H9 (cell line): Measurements from ENCODE around the gene SMAD7. TPM values are rescaled to one million over a fixed set of nuclear protein-coding genes. Genes with fewer than 3 reads are reported as not detected.

Experiments
- DNase-seq: peaks from one replicate; pipeline ENCODE4 v3.0.0-alpha.2; 2017
- H2AFZ ChIP-seq: one replicate; pipeline ENCODE4 v1.6.1; 2013; ENCODE audit warnings: mild to moderate bottlenecking, low read length, control low read depth, moderate library complexity
- H2AK5ac ChIP-seq: 2 replicates; pipeline ENCODE4 v1.6.1; 2013; ENCODE audit warnings: low read length, control low read depth, mixed read lengths; ENCODE audit not compliant: insufficient read length
- H2BK120ac ChIP-seq: one replicate; pipeline ENCODE4 v1.6.1; 2013; ENCODE audit warnings: low read depth, mild to moderate bottlenecking, low read length, control low read depth, inconsistent platforms; ENCODE audit not compliant: poor library complexity, severe bottlenecking
- H2BK12ac ChIP-seq: 2 replicates; pipeline ENCODE4 v1.6.1; 2013; ENCODE audit warnings: low read length, control low read depth, mixed read lengths, low read depth; ENCODE audit not compliant: insufficient read length
- H2BK15ac ChIP-seq: 2 replicates; pipeline ENCODE4 v1.6.1; 2013; ENCODE audit warnings: low read depth, low read length, control low read depth
- H2BK20ac ChIP-seq: one replicate; pipeline ENCODE4 v1.6.1; 2013; ENCODE audit warnings: low read depth, mild to moderate bottlenecking, low read length, control low read depth, inconsistent platforms; ENCODE audit not compliant: poor library complexity, severe bottlenecking
- H2BK5ac ChIP-seq: 2 replicates; pipeline ENCODE4 v1.6.1; 2013; ENCODE audit warnings: low read length, control low read depth, mixed read lengths; ENCODE audit not compliant: insufficient read length
- H3K14ac ChIP-seq: 2 replicates; pipeline ENCODE4 v1.6.1; 2013; ENCODE audit warnings: low read length, control low read depth; ENCODE audit not compliant: insufficient read depth
- H3K18ac ChIP-seq: 2 replicates; pipeline ENCODE4 v1.6.1; 2013; ENCODE audit warnings: low read depth, mild to moderate bottlenecking, mixed read lengths, low read length, control low read depth; ENCODE audit not compliant: insufficient read length
- H3K23ac ChIP-seq: 2 replicates; pipeline ENCODE4 v1.6.1; 2013; ENCODE audit warnings: low read length, control low read depth, mixed read lengths, low read depth; ENCODE audit not compliant: insufficient read length
- H3K23me2 ChIP-seq: 2 replicates; pipeline ENCODE4 v1.6.1; 2013; ENCODE audit warnings: low read depth, mild to moderate bottlenecking, mixed read lengths, low read length, control low read depth; ENCODE audit not compliant: insufficient read length, poor library complexity, severe bottlenecking
- H3K27ac ChIP-seq: 2 replicates; pipeline ENCODE4 v1.5.1; 2013; ENCODE audit warnings: low read length, control low read depth, mixed read lengths, low read depth; ENCODE audit not compliant: insufficient read length
- H3K27me3 ChIP-seq: 2 replicates; pipeline ENCODE4 v1.6.1; 2013; ENCODE audit warnings: low read length, control low read depth, inconsistent platforms; ENCODE audit not compliant: insufficient read depth
- H3K4ac ChIP-seq: 2 replicates; pipeline ENCODE4 v1.6.1; 2013; ENCODE audit warnings: low read depth, mild to moderate bottlenecking, control low read depth, inconsistent platforms, low read length, moderate library complexity
- H3K4me1 ChIP-seq: 2 replicates; pipeline ENCODE4 v1.6.1; 2013; ENCODE audit warnings: low read length, control low read depth, inconsistent platforms; ENCODE audit not compliant: insufficient read depth
- H3K4me2 ChIP-seq: 2 replicates; pipeline ENCODE4 v1.6.1; 2013; ENCODE audit warnings: low read length, control low read depth, mixed read lengths; ENCODE audit not compliant: insufficient read length, insufficient read depth
- H3K56ac ChIP-seq: 2 replicates; pipeline ENCODE4 v1.6.1; 2013; ENCODE audit warnings: low read depth, mild to moderate bottlenecking, mixed read lengths, low read length, control low read depth; ENCODE audit not compliant: insufficient read length
- H3K79me1 ChIP-seq: 2 replicates; pipeline ENCODE4 v1.6.1; 2013; ENCODE audit warnings: low read depth, mild to moderate bottlenecking, moderate library complexity, low read length, control low read depth, inconsistent platforms; ENCODE audit not compliant: insufficient read depth, poor library complexity, severe bottlenecking
- H3K79me2 ChIP-seq: 2 replicates; pipeline ENCODE4 v1.6.1; 2013; ENCODE audit warnings: low read length, control low read depth, inconsistent platforms; ENCODE audit not compliant: insufficient read depth
- H3K9ac ChIP-seq: 2 replicates; pipeline ENCODE4 v1.6.1; 2013; ENCODE audit warnings: low read length, control low read depth, mixed read lengths; ENCODE audit not compliant: insufficient read length; ENCODE audit errors: extremely low read depth
- H3K9me3 ChIP-seq: one replicate; pipeline ENCODE4 v1.6.1; 2013; ENCODE audit warnings: low read depth, low read length, inconsistent platforms; ENCODE audit not compliant: control insufficient read depth
- H3T11ph ChIP-seq: one replicate; pipeline ENCODE4 v1.6.1; 2013; ENCODE audit warnings: mild to moderate bottlenecking, low read length, control low read depth, inconsistent platforms
- H4K20me1 ChIP-seq: one replicate; pipeline ENCODE4 v1.6.1; 2013; ENCODE audit not compliant: control insufficient read depth, insufficient read length, insufficient read depth
- H4K5ac ChIP-seq: 2 replicates; pipeline ENCODE4 v1.6.1; 2013; ENCODE audit warnings: low read depth, mild to moderate bottlenecking, mixed read lengths, low read length, control low read depth; ENCODE audit not compliant: insufficient read length
- H4K8ac ChIP-seq: replicated peaks from 2 replicates; pipeline ENCODE4 v1.6.1; 2013; ENCODE audit warnings: low read length, control low read depth, mixed read lengths, low read depth; ENCODE audit not compliant: insufficient read length
- H4K91ac ChIP-seq: 2 replicates; pipeline ENCODE4 v1.6.1; 2013; ENCODE audit warnings: low read depth, mild to moderate bottlenecking, moderate library complexity, mixed read lengths, low read length, control low read depth; ENCODE audit not compliant: insufficient read length
- H3K27ac Mint-ChIP-seq, 3 experiments: 2 replicates in 2 of 3; 3 replicates in 1 of 3; pipeline ENCODE4 v1.8.0; 2020 to 2021; ENCODE audit warnings: mixed read lengths in 3 of 3, mild to moderate bottlenecking in 1 of 3, moderate library complexity in 1 of 3
- H3K27me3 Mint-ChIP-seq: 2 replicates; pipeline ENCODE4 v1.8.0; 2021; ENCODE audit warnings: low read depth, mild to moderate bottlenecking, moderate library complexity, mixed read lengths
- H3K36me3 Mint-ChIP-seq, 3 experiments: 2 replicates in 2 of 3; 3 replicates in 1 of 3; pipeline ENCODE4 v1.8.0; 2020 to 2021; ENCODE audit warnings: low read depth in 3 of 3, mixed read lengths in 3 of 3; ENCODE audit not compliant: insufficient read depth in 1 of 3
- H3K4me1 Mint-ChIP-seq, 2 experiments: 2 replicates each; pipeline ENCODE4 v1.8.0; 2020; ENCODE audit warnings: mixed read lengths in 2 of 2
- H3K4me3 Mint-ChIP-seq, 2 experiments: 2 replicates in 1 of 2; 3 replicates in 1 of 2; pipeline ENCODE4 v1.8.0; 2020 to 2021; ENCODE audit warnings: mild to moderate bottlenecking in 2 of 2, mixed read lengths in 2 of 2, moderate library complexity in 1 of 2
- H3K9me3 Mint-ChIP-seq, 2 experiments: 2 replicates in 1 of 2; 3 replicates in 1 of 2; pipeline ENCODE4 v1.8.0; 2020; ENCODE audit warnings: mild to moderate bottlenecking in 2 of 2, mixed read lengths in 2 of 2, moderate library complexity in 1 of 2
- WGBS: extraction: QIAGEN DNeasy Blood & Tissue Kit; methylation state at CpG from one replicate; pipeline ENCODE4 v1.1.7; 2013; ENCODE audit warnings: missing lambda C conversion rate, low lambda C conversion rate, mixed read lengths; ENCODE audit not compliant: insufficient read length; ENCODE audit errors: extremely low coverage; 5-methylcytosine and 5-hydroxymethylcytosine counted together
- total RNA-seq: library from RNA; stranded (reverse); gene quantifications from 2 replicates; pipeline ENCODE4 v1.2.1, GENCODE V29; 2021
- TF ChIP-seq, protein P1 (sequence below): fragments of 200-600 bp; sonication (generic); conservative IDR thresholded peaks from 3 replicates; pipeline ENCODE4 v1.8.0; 2021; ENCODE audit warnings: antibody characterized with exemption, mild to moderate bottlenecking

SMAD7 gene
- total RNA-seq, 1 experiment from 2014 or later: 27.7 TPM

DNA sequence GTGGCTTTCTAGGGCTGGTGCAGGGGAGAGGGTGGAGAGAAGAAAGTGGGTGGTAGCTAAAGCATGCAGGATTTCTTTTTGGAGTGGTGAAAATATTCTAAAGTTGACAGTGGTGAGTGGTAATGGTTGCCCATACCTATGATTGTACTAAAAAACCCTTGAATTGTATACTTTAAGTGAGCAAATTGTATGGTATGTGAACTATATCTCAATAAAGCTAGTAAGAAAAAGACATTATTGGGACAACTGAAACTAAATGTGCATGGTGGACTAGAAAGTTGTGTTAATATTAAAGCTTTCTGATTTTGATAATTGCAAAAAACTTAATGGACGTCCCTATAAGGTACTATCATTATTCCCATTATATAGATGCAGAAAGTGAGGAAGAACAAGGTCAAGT lies 50.3 kb downstream of the SMAD7 start:
- Histone ChIP-seq H3K23ac (no peak overlapping the region), H3K27ac (no peak overlapping the region), H3K4me1 (no peaks in the 10 kb centered on the region), H3K18ac (no peak overlapping the region), H3K79me1 (no peaks in the 10 kb centered on the region), H2BK15ac (no peak overlapping the region), H2AFZ (no peak overlapping the region), H2BK5ac (no peak overlapping the region), H4K8ac (no peak overlapping the region), H3K4ac (no peak overlapping the region), H3K56ac (no peak overlapping the region), H2AK5ac (no peak overlapping the region), H3K9me3 (no peaks in the 10 kb centered on the region), H4K91ac (no peak overlapping the region), H3T11ph (no peak overlapping the region), H4K5ac (no peak overlapping the region), H3K14ac (no peak overlapping the region), H3K9ac (no peak overlapping the region), H2BK20ac (no peak overlapping the region), H2BK120ac (no peak overlapping the region), H3K79me2 (no peaks in the 10 kb centered on the region), H2BK12ac (no peak overlapping the region), H4K20me1 (no peaks in the 10 kb centered on the region), H3K27me3 (no peaks in the 10 kb centered on the region), H3K23me2 (no peaks in the 10 kb centered on the region), H3K4me2 (no peak overlapping the region)
- no peak overlapping the region for H3K27ac Mint-ChIP-seq
- H3K36me3 Mint-ChIP-seq: peaks cover 4 to 13% (median 5%) of the 10 kb centered on the region in 3 experiments; a peak in 4 of 7 replicates
- no CpG with 5 or more reads among the region's 1 CpG for WGBS
- TF ChIP-seq, protein P1, sequence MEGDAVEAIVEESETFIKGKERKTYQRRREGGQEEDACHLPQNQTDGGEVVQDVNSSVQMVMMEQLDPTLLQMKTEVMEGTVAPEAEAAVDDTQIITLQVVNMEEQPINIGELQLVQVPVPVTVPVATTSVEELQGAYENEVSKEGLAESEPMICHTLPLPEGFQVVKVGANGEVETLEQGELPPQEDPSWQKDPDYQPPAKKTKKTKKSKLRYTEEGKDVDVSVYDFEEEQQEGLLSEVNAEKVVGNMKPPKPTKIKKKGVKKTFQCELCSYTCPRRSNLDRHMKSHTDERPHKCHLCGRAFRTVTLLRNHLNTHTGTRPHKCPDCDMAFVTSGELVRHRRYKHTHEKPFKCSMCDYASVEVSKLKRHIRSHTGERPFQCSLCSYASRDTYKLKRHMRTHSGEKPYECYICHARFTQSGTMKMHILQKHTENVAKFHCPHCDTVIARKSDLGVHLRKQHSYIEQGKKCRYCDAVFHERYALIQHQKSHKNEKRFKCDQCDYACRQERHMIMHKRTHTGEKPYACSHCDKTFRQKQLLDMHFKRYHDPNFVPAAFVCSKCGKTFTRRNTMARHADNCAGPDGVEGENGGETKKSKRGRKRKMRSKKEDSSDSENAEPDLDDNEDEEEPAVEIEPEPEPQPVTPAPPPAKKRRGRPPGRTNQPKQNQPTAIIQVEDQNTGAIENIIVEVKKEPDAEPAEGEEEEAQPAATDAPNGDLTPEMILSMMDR: no peak
- peaks cover 14 to 19% of the 10 kb centered on the region in 2 experiments for H3K9me3 Mint-ChIP-seq
- DNase-seq: no peak
- H3K4me1 Mint-ChIP-seq: peaks cover 6 to 9% of the 10 kb centered on the region in 2 experiments
- peaks cover 9% of the 10 kb centered on the region for H3K27me3 Mint-ChIP-seq
- H3K4me3 Mint-ChIP-seq: no peak overlapping the region
